ENCODE results near the gene PTPRK.

Gene PTPRK

DNA sequence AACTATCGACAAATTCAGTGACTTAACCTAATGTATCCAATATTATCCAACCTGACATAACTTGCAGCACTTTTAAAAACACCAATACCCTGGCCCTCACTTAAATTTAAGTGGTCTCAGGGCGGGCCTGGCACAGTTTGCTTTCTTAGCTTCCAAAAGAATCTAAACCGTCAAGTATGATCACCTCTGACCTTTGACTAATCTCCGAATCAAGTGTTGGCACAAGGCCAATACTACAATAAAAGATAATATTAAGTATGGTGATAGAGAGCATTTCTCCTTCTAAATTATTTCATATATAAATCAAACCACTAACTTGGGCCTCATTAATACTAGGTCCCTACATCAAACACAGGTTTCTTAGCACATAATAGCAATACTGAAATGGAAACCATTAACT is 153.0 kb downstream of the PTPRK start:
- H3K4me2 ChIP-seq (ENCODE audit: low read length) = no peak overlapping the region
- H3K36me3 ChIP-seq (ENCODE audit: insufficient read depth, low read length) = no peaks in the 10 kb centered on the region
- TF ChIP-seq, protein P1, sequence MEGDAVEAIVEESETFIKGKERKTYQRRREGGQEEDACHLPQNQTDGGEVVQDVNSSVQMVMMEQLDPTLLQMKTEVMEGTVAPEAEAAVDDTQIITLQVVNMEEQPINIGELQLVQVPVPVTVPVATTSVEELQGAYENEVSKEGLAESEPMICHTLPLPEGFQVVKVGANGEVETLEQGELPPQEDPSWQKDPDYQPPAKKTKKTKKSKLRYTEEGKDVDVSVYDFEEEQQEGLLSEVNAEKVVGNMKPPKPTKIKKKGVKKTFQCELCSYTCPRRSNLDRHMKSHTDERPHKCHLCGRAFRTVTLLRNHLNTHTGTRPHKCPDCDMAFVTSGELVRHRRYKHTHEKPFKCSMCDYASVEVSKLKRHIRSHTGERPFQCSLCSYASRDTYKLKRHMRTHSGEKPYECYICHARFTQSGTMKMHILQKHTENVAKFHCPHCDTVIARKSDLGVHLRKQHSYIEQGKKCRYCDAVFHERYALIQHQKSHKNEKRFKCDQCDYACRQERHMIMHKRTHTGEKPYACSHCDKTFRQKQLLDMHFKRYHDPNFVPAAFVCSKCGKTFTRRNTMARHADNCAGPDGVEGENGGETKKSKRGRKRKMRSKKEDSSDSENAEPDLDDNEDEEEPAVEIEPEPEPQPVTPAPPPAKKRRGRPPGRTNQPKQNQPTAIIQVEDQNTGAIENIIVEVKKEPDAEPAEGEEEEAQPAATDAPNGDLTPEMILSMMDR (IDR thresholded peaks at IDR 0.05; ENCODE audit: low read length) = no peak
- TF ChIP-seq EZH2 (IDR thresholded peaks at IDR 0.05; ENCODE audit: borderline replicate concordance, low read length) = no peak
- H2AFZ ChIP-seq (ENCODE audit: low read length) = no peak overlapping the region
- H3F3A ChIP-seq (ENCODE audit: insufficient read depth, low read length) = no peaks in the 10 kb centered on the region
- no peaks in the 10 kb centered on the region for H3K27me3 ChIP-seq (ENCODE audit: insufficient read depth, low read length)
- no peak overlapping the region for H3K4me3 ChIP-seq (ENCODE audit: low read depth, low read length, poor library complexity, severe bottlenecking)
- H3K27ac ChIP-seq (ENCODE audit: low read depth, low read length, poor library complexity, severe bottlenecking) = no peak overlapping the region
- H3K79me2 ChIP-seq (ENCODE audit: insufficient read depth, low read length) = no peaks in the 10 kb centered on the region
- no peaks in the 10 kb centered on the region for H3K4me1 ChIP-seq (ENCODE audit: insufficient read depth, low read length, severe bottlenecking)
- no peaks in the 10 kb centered on the region for H4K20me1 ChIP-seq (ENCODE audit: insufficient read depth, low read length)
- no peak overlapping the region for H3K9ac ChIP-seq (ENCODE audit: low read length)
- no peaks in the 10 kb centered on the region for H3K9me2 ChIP-seq (ENCODE audit: low read depth, low read length)
- H3K9me3 ChIP-seq (ENCODE audit: low read length) = no peaks in the 10 kb centered on the region

DNA sequence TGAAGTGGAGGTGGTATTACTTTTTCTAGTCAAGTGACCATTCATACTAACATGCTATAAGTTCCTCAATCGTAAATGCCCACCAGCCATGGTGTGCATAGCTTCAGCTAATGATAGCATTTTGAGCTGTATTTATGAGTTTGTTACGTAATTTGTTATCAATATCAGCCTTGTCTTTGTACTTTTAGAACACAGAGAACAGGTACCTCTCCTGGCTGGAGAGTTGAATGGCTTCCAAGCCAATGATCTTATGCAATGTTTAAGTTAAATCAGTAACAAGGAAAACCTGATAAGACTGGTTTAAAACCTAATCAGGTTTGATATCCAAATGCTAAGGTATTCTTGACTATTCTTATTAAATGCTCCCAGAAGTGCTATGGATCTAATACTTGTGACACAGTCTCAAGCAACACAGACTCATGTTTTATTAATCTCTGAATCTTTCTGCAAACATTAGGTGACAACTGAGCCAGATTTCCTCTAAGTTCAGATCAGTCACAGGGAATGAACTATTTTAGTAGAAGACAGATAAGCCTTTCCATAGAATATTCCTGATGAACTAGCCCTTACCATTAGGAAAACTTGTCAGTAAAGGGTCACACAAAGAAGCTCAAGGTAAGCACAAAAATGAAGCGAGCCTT is 154.8 kb downstream of the PTPRK start:
- Histone ChIP-seq H3K4me3 (ENCODE audit: low read depth, low read length, poor library complexity, severe bottlenecking) (no peak overlapping the region), H3K27ac (ENCODE audit: low read depth, low read length, poor library complexity, severe bottlenecking) (no peak overlapping the region), H3K4me2 (ENCODE audit: low read length) (no peak overlapping the region), H3K9me3 (ENCODE audit: low read length) (no peaks in the 10 kb centered on the region), H3K9ac (ENCODE audit: low read length) (no peak overlapping the region), H3K79me2 (ENCODE audit: insufficient read depth, low read length) (no peaks in the 10 kb centered on the region), H2AFZ (ENCODE audit: low read length) (no peak overlapping the region), H4K20me1 (ENCODE audit: insufficient read depth, low read length) (no peaks in the 10 kb centered on the region), H3K36me3 (ENCODE audit: insufficient read depth, low read length) (no peaks in the 10 kb centered on the region), H3F3A (ENCODE audit: insufficient read depth, low read length) (no peaks in the 10 kb centered on the region), H3K27me3 (ENCODE audit: insufficient read depth, low read length) (no peaks in the 10 kb centered on the region), H3K4me1 (ENCODE audit: insufficient read depth, low read length, severe bottlenecking) (no peaks in the 10 kb centered on the region), H3K9me2 (ENCODE audit: low read depth, low read length) (no peaks in the 10 kb centered on the region)
- TF ChIP-seq, protein P1 (IDR thresholded peaks at IDR 0.05; ENCODE audit: low read length) = no peak
- TF ChIP-seq EZH2 (IDR thresholded peaks at IDR 0.05; ENCODE audit: borderline replicate concordance, low read length) = no peak

DNA sequence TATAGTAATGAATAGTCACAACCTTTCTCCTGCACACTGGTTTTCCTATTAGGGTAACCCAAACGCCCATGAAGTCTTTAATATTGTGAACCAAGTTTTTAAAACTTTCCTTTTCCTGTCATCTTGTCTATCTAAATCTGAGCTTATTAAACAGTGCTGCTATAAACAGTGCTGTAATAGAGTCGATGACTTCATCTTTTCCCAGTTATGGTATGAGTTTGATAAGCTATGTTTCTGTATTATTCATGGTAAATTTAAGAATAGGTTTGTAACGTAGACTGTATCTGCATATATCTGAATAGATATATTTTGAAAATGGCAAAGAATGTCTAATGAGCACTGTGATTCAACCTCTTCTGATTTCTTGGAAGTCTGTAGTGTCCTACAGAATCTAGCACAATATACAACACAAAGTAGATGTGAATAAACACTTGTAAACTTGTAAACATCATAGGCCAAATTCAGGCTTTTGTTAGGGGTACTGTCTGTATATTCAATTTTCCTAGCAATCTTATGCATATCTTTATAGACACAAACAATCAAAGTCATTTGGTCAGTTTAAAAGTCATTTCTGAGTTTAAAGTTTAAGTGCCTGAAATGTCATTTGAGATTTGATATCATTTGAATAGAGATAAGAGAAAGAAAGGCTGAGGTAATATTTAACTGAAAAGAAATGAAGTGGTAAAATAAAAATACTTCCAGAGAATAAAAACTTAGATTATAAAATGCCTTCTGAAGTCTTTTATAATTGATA is 155.5 kb downstream of the PTPRK start:
- TF ChIP-seq, protein P1 (IDR thresholded peaks at IDR 0.05; ENCODE audit: low read length) = no peak
- TF ChIP-seq EZH2 (IDR thresholded peaks at IDR 0.05; ENCODE audit: borderline replicate concordance, low read length) = no peak
- no peak overlapping the region for H3K4me2 ChIP-seq (ENCODE audit: low read length)
- no peaks in the 10 kb centered on the region for H3K79me2 ChIP-seq (ENCODE audit: insufficient read depth, low read length)
- H3K9me3 ChIP-seq (ENCODE audit: low read length) = no peaks in the 10 kb centered on the region
- H3K27ac ChIP-seq (ENCODE audit: low read depth, low read length, poor library complexity, severe bottlenecking) = no peak overlapping the region
- no peaks in the 10 kb centered on the region for H3K27me3 ChIP-seq (ENCODE audit: insufficient read depth, low read length)
- no peak overlapping the region for H3K4me3 ChIP-seq (ENCODE audit: low read depth, low read length, poor library complexity, severe bottlenecking)
- H3K4me1 ChIP-seq (ENCODE audit: insufficient read depth, low read length, severe bottlenecking) = no peaks in the 10 kb centered on the region
- H3K9ac ChIP-seq (ENCODE audit: low read length) = no peak overlapping the region
- no peaks in the 10 kb centered on the region for H3F3A ChIP-seq (ENCODE audit: insufficient read depth, low read length)
- H2AFZ ChIP-seq (ENCODE audit: low read length) = no peak overlapping the region
- H3K36me3 ChIP-seq (ENCODE audit: insufficient read depth, low read length) = no peaks in the 10 kb centered on the region
- H4K20me1 ChIP-seq (ENCODE audit: insufficient read depth, low read length) = no peaks in the 10 kb centered on the region
- H3K9me2 ChIP-seq (ENCODE audit: low read depth, low read length) = no peaks in the 10 kb centered on the region
